Heart right ventricle (tissue), 16 donors: ENCODE data around the gene DEPDC5. TPM values are rescaled to one million over a fixed set of nuclear protein-coding genes. Genes with fewer than 3 reads are reported as not detected.

Experiments
- ATAC-seq, 8 donors: fragments of 200-7000 bp; cut with Tn5 transposase; one replicate each; pipeline ENCODE4 v1.9.1; 2020; ENCODE audit warnings: mild to moderate bottlenecking in 8 of 8, moderate library complexity in 8 of 8, moderate number of reproducible peaks in 1 of 8
- DNase-seq, 2 donors: peaks; one replicate each; pipeline ENCODE4 v3.0.0-alpha.2; 2020
- H3K27ac ChIP-seq, 10 donors: fragments of 200-600 bp; sonication (generic) in 2 of 10; one replicate each; pipeline versions ENCODE4 v1.5.0 to v1.8.0; 2020 to 2022; ENCODE audit warnings: mild to moderate bottlenecking in 3 of 10
- H3K27me3 ChIP-seq, 7 donors: fragments of 200-600 bp; one replicate each; pipeline ENCODE4 v1.8.0; 2021 to 2022; ENCODE audit warnings: mild to moderate bottlenecking in 2 of 7
- H3K36me3 ChIP-seq, 9 donors: fragments of 200-600 bp; sonication (generic) in 1 of 9; one replicate each; pipeline versions ENCODE4 v1.5.0 to v1.8.0; 2020 to 2022; ENCODE audit warnings: mild to moderate bottlenecking in 2 of 9
- H3K4me1 ChIP-seq, 9 donors: fragments of 200-600 bp; sonication (generic) in 1 of 9; one replicate each; pipeline versions ENCODE4 v1.5.0 to v1.8.0; 2020 to 2022; ENCODE audit warnings: mild to moderate bottlenecking in 4 of 9
- H3K4me3 ChIP-seq, 10 donors: fragments of 200-600 bp; sonication (generic) in 2 of 10; one replicate each; pipeline versions ENCODE4 v1.5.0 to v1.8.0; 2020 to 2022; ENCODE audit warnings: mild to moderate bottlenecking in 7 of 10, moderate library complexity in 2 of 10
- H3K9me3 ChIP-seq, 11 donors: fragments of 200-600 bp in 10 of 11; sonication (generic) in 2 of 11; one replicate each; pipeline versions ENCODE4 v1.5.0 to v1.8.0; 2013 to 2022; ENCODE audit warnings: mild to moderate bottlenecking in 2 of 11, control low read depth in 1 of 11, moderate library complexity in 1 of 11
- CTCF ChIP-seq, 9 donors: fragments of 200-600 bp; sonication (generic) in 2 of 9; IDR thresholded peaks; one replicate each; pipeline versions ENCODE4 v1.5.0 to v1.8.0; 2021 to 2022; ENCODE audit warnings: antibody characterized with exemption in 9 of 9, mild to moderate bottlenecking in 5 of 9, moderate library complexity in 1 of 9
- WGBS, 2 donors: extraction: QIAGEN DNeasy Blood & Tissue Kit; methylation state at CpG; one replicate each; pipeline ENCODE4 v1.1.7; 2013; ENCODE audit warnings: inconsistent platforms in 1 of 2; 5-methylcytosine and 5-hydroxymethylcytosine counted together
- intact Hi-C, 10 donors: fragments of 100-400 bp; cut with DNase I; formaldehyde crosslinking; loops; one replicate each; pipeline versions ENCODE4 v1.11.1 to v1.14.2; 2022
- polyA plus RNA-seq, 2 donors: library from polyadenylated mRNA; stranded (reverse); fragments of 200-250 nt; gene quantifications; one replicate each; pipeline ENCODE4 v1.2.3, GENCODE V29; 2013
- total RNA-seq, 10 donors: library from RNA; stranded (reverse); fragmentation: NEBNext Ultra II Directional in 3 of 10; extraction: Animal tissue kit (Norgen Biotek cat#: 25700) in 3 of 10; gene quantifications; one replicate each; pipeline versions ENCODE4 v1.2.1 to v1.2.4, GENCODE V29; 2021 to 2023
- donor health status: Arrhythmogenic right ventricular cardiomyopathy.
- donor health status: ischemic (EF 13 %, LVEDD 7.1; RV severe dilation, severe dysfunction).
- donor health status: healthy with polysubstance abuse.
- donor health status: DM: no; HTN: yes; CAD: no.
- donor health status: DM: no; HTN: no; CAD: no.
- donor health status: ischemic (EF 25% LVEDD 6.9; RV normal size, moderate dysfunction).
- donor health status: ischemic (EF 25% LVEDD 5.7; RV mildly dilated, moderate dysfunction).
- donor health status: healthy.
- donor health status: DM: yes; HTN: yes; CAD: no.
- donor health status: Ischemic cardiomyopathy.
- donor health status: ischemic (EF 35%, LVEDD 5.7; RV mildly dilated, moderate dysfunction).
- donor health status: nonischemic (EF 11% LVEDD 7.7; RV severe dilation, severe dysfunction).
- donor health status: DM: yes; HTN: yes; CAD: no.
- donor health status: PGD.
- donor health status: ischemic (EF 29% LVEDD 5.4; RV normal size, mild dysfunction).
- donor health status: nonischemic (EF 23%, LVEDD 6.1; RV moderate dilation, normal function).

The DEPDC5 gene
- total and polyA plus RNA-seq, 12 donors, result 6.2 to 19.1 (median 14.4) TPM

- TF ChIP-seq CTCF (IDR thresholded peaks at IDR 0.05), result no peak
- DNase-seq (no peak), ATAC-seq (no peak)
- WGBS, 2 donors, result 69 to 71% methylated on average over 3 of the region's 3 CpGs
- Histone ChIP-seq H3K4me1 (no peaks in the 10 kb centered on the region), H3K36me3 (peaks cover 0 to 100% (median 44%) of the 10 kb centered on the region in 9 donors), H3K4me3 (no peak overlapping the region), H3K27me3 (no peaks in the 10 kb centered on the region), H3K9me3 (no peaks in the 10 kb centered on the region), H3K27ac (no peak overlapping the region)
- intact Hi-C loops, result no loop called here
Observed at GRCh38 chr22:31838917-31839316, 85.1 kb downstream of the DEPDC5 start.

GRCh38 chr22:31839986-31840385 is 86.2 kb downstream of the DEPDC5 start:
- TF ChIP-seq CTCF (IDR thresholded peaks at IDR 0.05), result no peak
- WGBS, 2 donors, result 93 to 100% methylated on average over 1 of the region's 1 CpG
- Histone ChIP-seq H3K27me3 (no peaks in the 10 kb centered on the region), H3K27ac (no peak overlapping the region), H3K36me3 (peaks cover 0 to 100% (median 50%) of the 10 kb centered on the region in 9 donors), H3K4me3 (no peak overlapping the region), H3K4me1 (no peaks in the 10 kb centered on the region), H3K9me3 (no peaks in the 10 kb centered on the region)
- ATAC-seq (no peak), DNase-seq (no peak)
- intact Hi-C loops, result no loop called here

GRCh38 chr22:31840585-31840984 is 86.8 kb downstream of the DEPDC5 start:
- H3K27ac ChIP-seq, result no peak overlapping the region
- no peaks in the 10 kb centered on the region for H3K4me1 ChIP-seq
- peaks cover 0 to 100% (median 56%) of the 10 kb centered on the region in 9 donors for H3K36me3 ChIP-seq
- no peak for TF ChIP-seq CTCF (IDR thresholded peaks at IDR 0.05)
- no peak overlapping the region for H3K4me3 ChIP-seq
- H3K9me3 ChIP-seq, result no peaks in the 10 kb centered on the region
- H3K27me3 ChIP-seq, result no peaks in the 10 kb centered on the region
- ATAC-seq (no peak), DNase-seq (no peak)
- intact Hi-C loops, result no loop called here

GRCh38 chr22:31841078-31841827 is 87.4 kb downstream of the DEPDC5 start:
- Histone ChIP-seq H3K27ac (no peak overlapping the region), H3K36me3 (peaks cover 0 to 100% (median 58%) of the 10 kb centered on the region in 9 donors), H3K27me3 (no peaks in the 10 kb centered on the region), H3K4me3 (no peak overlapping the region), H3K4me1 (peaks cover 0 to 4% (median 0%) of the 10 kb centered on the region in 9 donors), H3K9me3 (no peaks in the 10 kb centered on the region)
- WGBS, 2 donors, result 92 to 94% methylated on average over 8 of the region's 8 CpGs
- ATAC-seq (no peak), DNase-seq (no peak)
- no peak for TF ChIP-seq CTCF (IDR thresholded peaks at IDR 0.05)
- intact Hi-C loops, result no loop called here
